Trophoblast cell (in vitro differentiated cells and primary cell): Measurements from ENCODE around the gene GTF2I.
"Not testable (repeated sequence)": the region's sequence is repeated elsewhere in the genome, so short reads cannot be mapped to it uniquely, and the experiment has no call there.

Experiments used
- DNase-seq, 2 donors: peaks; one replicate each; pipeline ENCODE4 v3.0.0-alpha.2; 2016
- H2AFZ ChIP-seq: 2 replicates; pipeline ENCODE4 v1.6.1; 2013; ENCODE audit warnings: low read length, moderate library complexity, mild to moderate bottlenecking; ENCODE audit not compliant: insufficient read depth, poor library complexity
- H2AK5ac ChIP-seq: 2 replicates; pipeline ENCODE4 v1.6.1; 2013; ENCODE audit warnings: mild to moderate bottlenecking, low read length
- H2BK120ac ChIP-seq: 2 replicates; pipeline ENCODE4 v1.6.1; 2013; ENCODE audit warnings: low read length, mild to moderate bottlenecking, moderate library complexity; ENCODE audit not compliant: insufficient read depth, poor library complexity
- H2BK12ac ChIP-seq: 2 replicates; pipeline ENCODE4 v1.6.1; 2013; ENCODE audit warnings: mild to moderate bottlenecking, low read length, moderate library complexity
- H2BK5ac ChIP-seq: 2 replicates; pipeline ENCODE4 v1.6.1; 2013; ENCODE audit warnings: low read length, low read depth, moderate library complexity, mild to moderate bottlenecking; ENCODE audit not compliant: poor library complexity
- H3K14ac ChIP-seq: 2 replicates; pipeline ENCODE4 v1.6.1; 2013; ENCODE audit warnings: mild to moderate bottlenecking, low read length
- H3K18ac ChIP-seq: 2 replicates; pipeline ENCODE4 v1.6.1; 2013; ENCODE audit warnings: mild to moderate bottlenecking, low read length
- H3K23ac ChIP-seq: 2 replicates; pipeline ENCODE4 v1.6.1; 2013; ENCODE audit warnings: low read length
- H3K27ac ChIP-seq: 2 replicates; pipeline ENCODE4 v1.5.1; 2013; ENCODE audit warnings: low read depth, mild to moderate bottlenecking, inconsistent platforms, low read length, moderate library complexity
- H3K27me3 ChIP-seq: 2 replicates; pipeline ENCODE4 v1.6.1; 2013; ENCODE audit warnings: inconsistent platforms, mild to moderate bottlenecking, low read length, moderate library complexity; ENCODE audit not compliant: insufficient read depth
- H3K36me3 ChIP-seq, 2 experiments: 1 replicate in 1 of 2; 2 replicates in 1 of 2; pipeline ENCODE4 v1.6.1; 2013; ENCODE audit warnings: low read length in 2 of 2, mild to moderate bottlenecking in 2 of 2, moderate library complexity in 1 of 2; ENCODE audit not compliant: insufficient read depth in 2 of 2, control insufficient read depth in 1 of 2
- H3K4ac ChIP-seq: 2 replicates; pipeline ENCODE4 v1.6.1; 2013; ENCODE audit warnings: low read depth, mild to moderate bottlenecking, low read length, moderate library complexity
- H3K4me1 ChIP-seq, 2 experiments: 1 replicate in 1 of 2; 2 replicates in 1 of 2; pipeline ENCODE4 v1.6.1; 2013; ENCODE audit warnings: low read length in 2 of 2, mild to moderate bottlenecking in 2 of 2, moderate library complexity in 1 of 2; ENCODE audit not compliant: insufficient read depth in 2 of 2, control insufficient read depth in 1 of 2
- H3K4me2 ChIP-seq: 2 replicates; pipeline ENCODE4 v1.6.1; 2013; ENCODE audit warnings: inconsistent platforms, mild to moderate bottlenecking, low read length, moderate library complexity
- H3K4me3 ChIP-seq: 2 replicates; pipeline ENCODE4 v1.5.1; 2013; ENCODE audit warnings: mild to moderate bottlenecking, low read depth, low read length, inconsistent platforms
- H3K79me1 ChIP-seq: one replicate; pipeline ENCODE4 v1.6.1; 2013; ENCODE audit warnings: low read length
- H3K79me2 ChIP-seq: 2 replicates; pipeline ENCODE4 v1.6.1; 2013; ENCODE audit warnings: low read length, mild to moderate bottlenecking; ENCODE audit not compliant: control insufficient read depth, insufficient read depth, poor library complexity
- H3K9ac ChIP-seq: 2 replicates; pipeline ENCODE4 v1.6.1; 2013; ENCODE audit warnings: mild to moderate bottlenecking, low read length
- H3K9me3 ChIP-seq: 2 replicates; pipeline ENCODE4 v1.6.1; 2013; ENCODE audit warnings: low read depth, mild to moderate bottlenecking, control low read depth, inconsistent platforms, low read length; ENCODE audit not compliant: insufficient read depth
- H4K12ac ChIP-seq: 2 replicates; pipeline ENCODE4 v1.6.1; 2013; ENCODE audit warnings: low read depth, mild to moderate bottlenecking, low read length, moderate library complexity
- H4K8ac ChIP-seq: 2 replicates; pipeline ENCODE4 v1.6.1; 2013; ENCODE audit warnings: low read depth, mild to moderate bottlenecking, low read length, moderate library complexity
- H4K91ac ChIP-seq: one replicate; pipeline ENCODE4 v1.6.1; 2013; ENCODE audit warnings: low read depth, mild to moderate bottlenecking, low read length, moderate library complexity
- WGBS: extraction: QIAGEN DNeasy Blood & Tissue Kit; methylation state at CpG from one replicate; pipeline ENCODE4 v1.1.7; 2013; ENCODE audit warnings: missing lambda C conversion rate; ENCODE audit not compliant: insufficient read length, insufficient coverage; ENCODE audit errors: extremely low coverage; 5-methylcytosine and 5-hydroxymethylcytosine counted together

GTF2I gene

GRCh38 chr7:74650055-74650454 lies 7.5 kb upstream of the GTF2I start:
- H2AK5ac ChIP-seq, H3K4me1 ChIP-seq, H4K8ac ChIP-seq, H3K14ac ChIP-seq, H2BK12ac ChIP-seq, H3K27ac ChIP-seq, H3K79me2 ChIP-seq, H3K9me3 ChIP-seq, H3K23ac ChIP-seq, H3K4me3 ChIP-seq, H2BK120ac ChIP-seq, H3K18ac ChIP-seq, H3K27me3 ChIP-seq, H4K12ac ChIP-seq, H2AFZ ChIP-seq, H4K91ac ChIP-seq, H2BK5ac ChIP-seq, H3K9ac ChIP-seq, H3K36me3 ChIP-seq, H3K4ac ChIP-seq, H3K79me1 ChIP-seq: not testable (repeated sequence)
- DNase-seq, result peak; percentile 69 to 70
- H3K4me2 ChIP-seq, result peak overlapping the region; percentile 43
- no CpG with 5 or more reads among the region's 11 CpGs for WGBS

GRCh38 chr7:74650493-74651132 lies 6.9 kb upstream of the GTF2I start:
- not testable (repeated sequence) for H3K18ac ChIP-seq, H3K79me1 ChIP-seq, H3K4me2 ChIP-seq, H3K4me1 ChIP-seq, H3K9me3 ChIP-seq, DNase-seq, H3K79me2 ChIP-seq, H2BK120ac ChIP-seq, H3K14ac ChIP-seq, H3K27me3 ChIP-seq, H3K36me3 ChIP-seq, H2AFZ ChIP-seq, H3K9ac ChIP-seq, H4K8ac ChIP-seq, H2BK5ac ChIP-seq, H2AK5ac ChIP-seq, H3K23ac ChIP-seq, H4K12ac ChIP-seq, H3K4ac ChIP-seq, H4K91ac ChIP-seq, H3K27ac ChIP-seq, H2BK12ac ChIP-seq, H3K4me3 ChIP-seq
- WGBS, result no CpG with 5 or more reads among the region's 9 CpGs

- H4K12ac ChIP-seq, H3K79me2 ChIP-seq, H3K79me1 ChIP-seq, H3K4me2 ChIP-seq, H3K4me3 ChIP-seq, H4K8ac ChIP-seq, H3K36me3 ChIP-seq, H2BK120ac ChIP-seq, H3K14ac ChIP-seq, H3K4me1 ChIP-seq, H2BK12ac ChIP-seq, H3K27ac ChIP-seq, H3K9ac ChIP-seq, H2AK5ac ChIP-seq, DNase-seq, H2BK5ac ChIP-seq, H3K18ac ChIP-seq, H3K4ac ChIP-seq, H3K27me3 ChIP-seq, H3K23ac ChIP-seq, H2AFZ ChIP-seq, H3K9me3 ChIP-seq, H4K91ac ChIP-seq: not testable (repeated sequence)
- no CpG with 5 or more reads among the region's 12 CpGs for WGBS
These were observed 6.4 kb upstream of the GTF2I start for GRCh38 chr7:74651133-74651504.

- H3K4ac ChIP-seq, result no peak overlapping the region
- H3K18ac ChIP-seq, result no peak overlapping the region
- no peak overlapping the region for H2BK12ac ChIP-seq
- DNase-seq, result no peak
- H2AK5ac ChIP-seq, result no peak overlapping the region
- H3K23ac ChIP-seq, result no peak overlapping the region
- H3K9ac ChIP-seq, result no peak overlapping the region
- no peak overlapping the region for H3K27ac ChIP-seq
- H4K12ac ChIP-seq, result no peak overlapping the region
- no peaks in the 10 kb centered on the region for H3K4me1 ChIP-seq
- H3K79me1 ChIP-seq, result peaks cover 12% of the 10 kb centered on the region
- H3K27me3 ChIP-seq, result no peaks in the 10 kb centered on the region
- no peak overlapping the region for H2AFZ ChIP-seq
- H3K4me3 ChIP-seq, result no peak overlapping the region
- H3K4me2 ChIP-seq, result no peak overlapping the region
- no peaks in the 10 kb centered on the region for H3K9me3 ChIP-seq
- H2BK120ac ChIP-seq, result no peak overlapping the region
- no peak overlapping the region for H4K91ac ChIP-seq
- peaks cover 9% of the 10 kb centered on the region for H3K79me2 ChIP-seq
- no CpG with 5 or more reads among the region's 11 CpGs for WGBS
- no peak overlapping the region for H2BK5ac ChIP-seq
- no peaks in the 10 kb centered on the region for H3K36me3 ChIP-seq
- H4K8ac ChIP-seq, result no peak overlapping the region
- no peak overlapping the region for H3K14ac ChIP-seq
These were observed 3.8 kb upstream of the GTF2I start for GRCh38 chr7:74653686-74654181.
